ENCODE data around the gene DLK1.

DLK1 gene

DNA sequence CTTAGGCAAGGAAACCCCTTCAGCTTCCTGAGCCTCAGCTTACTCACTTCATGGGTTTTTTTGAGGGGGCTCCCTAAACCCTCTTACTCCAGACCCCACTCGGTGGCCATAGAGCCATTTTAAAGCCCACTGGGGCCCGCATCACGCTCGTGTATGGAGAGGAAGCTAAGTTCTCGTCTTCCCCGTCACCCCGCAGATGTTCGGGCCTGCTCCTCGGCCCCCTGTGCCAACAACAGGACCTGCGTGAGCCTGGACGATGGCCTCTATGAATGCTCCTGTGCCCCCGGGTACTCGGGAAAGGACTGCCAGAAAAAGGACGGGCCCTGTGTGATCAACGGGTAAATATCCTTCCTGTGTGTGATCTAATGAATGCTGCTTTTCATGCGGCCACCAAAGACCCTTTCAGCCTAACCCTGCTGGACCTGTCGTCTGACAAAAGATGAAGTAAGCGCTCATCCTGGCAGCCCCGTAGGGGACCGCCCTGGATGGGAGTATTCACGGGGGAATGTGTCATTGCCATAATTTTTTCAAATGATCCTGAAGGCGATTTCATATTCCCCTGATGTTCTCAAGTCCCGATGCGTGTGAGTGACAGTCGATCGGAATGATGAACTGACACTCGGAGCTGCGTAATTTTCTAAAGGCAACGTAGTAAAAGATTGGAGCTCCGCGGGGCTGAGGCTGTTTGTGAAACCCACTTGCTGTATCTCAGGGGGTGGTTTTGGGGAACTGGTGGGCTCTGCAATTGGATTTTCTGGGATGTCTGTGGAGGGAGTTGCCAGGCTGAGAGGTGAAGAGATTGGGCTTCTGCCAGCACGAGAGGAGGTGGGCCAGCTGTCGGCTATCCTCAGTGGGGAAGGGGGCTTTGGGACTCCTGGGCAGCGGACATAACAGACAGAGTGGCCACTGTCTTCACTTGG lies 5.4 kb downstream of the DLK1 start:
- Histone ChIP-seq H3K27me3 (replicated peaks) (peaks cover 14% of the 10 kb centered on the region), H3K27ac (no peak overlapping the region), H3K36me3 (replicated peaks) (no peaks in the 10 kb centered on the region), H3K4me3 (ENCODE audit: low read depth, low read length) (no peak overlapping the region)
- in situ Hi-C loops (cut with HindIII; ENCODE audit: low pct_ligation_motif_present, low sequenced_read_pairs): no loop called here
- TF ChIP-seq, protein P1, sequence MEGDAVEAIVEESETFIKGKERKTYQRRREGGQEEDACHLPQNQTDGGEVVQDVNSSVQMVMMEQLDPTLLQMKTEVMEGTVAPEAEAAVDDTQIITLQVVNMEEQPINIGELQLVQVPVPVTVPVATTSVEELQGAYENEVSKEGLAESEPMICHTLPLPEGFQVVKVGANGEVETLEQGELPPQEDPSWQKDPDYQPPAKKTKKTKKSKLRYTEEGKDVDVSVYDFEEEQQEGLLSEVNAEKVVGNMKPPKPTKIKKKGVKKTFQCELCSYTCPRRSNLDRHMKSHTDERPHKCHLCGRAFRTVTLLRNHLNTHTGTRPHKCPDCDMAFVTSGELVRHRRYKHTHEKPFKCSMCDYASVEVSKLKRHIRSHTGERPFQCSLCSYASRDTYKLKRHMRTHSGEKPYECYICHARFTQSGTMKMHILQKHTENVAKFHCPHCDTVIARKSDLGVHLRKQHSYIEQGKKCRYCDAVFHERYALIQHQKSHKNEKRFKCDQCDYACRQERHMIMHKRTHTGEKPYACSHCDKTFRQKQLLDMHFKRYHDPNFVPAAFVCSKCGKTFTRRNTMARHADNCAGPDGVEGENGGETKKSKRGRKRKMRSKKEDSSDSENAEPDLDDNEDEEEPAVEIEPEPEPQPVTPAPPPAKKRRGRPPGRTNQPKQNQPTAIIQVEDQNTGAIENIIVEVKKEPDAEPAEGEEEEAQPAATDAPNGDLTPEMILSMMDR (IDR thresholded peaks at IDR 0.05; ENCODE audit: low read depth, low read length, missing control alignments): no peak
- no peak for DNase-seq

DNA sequence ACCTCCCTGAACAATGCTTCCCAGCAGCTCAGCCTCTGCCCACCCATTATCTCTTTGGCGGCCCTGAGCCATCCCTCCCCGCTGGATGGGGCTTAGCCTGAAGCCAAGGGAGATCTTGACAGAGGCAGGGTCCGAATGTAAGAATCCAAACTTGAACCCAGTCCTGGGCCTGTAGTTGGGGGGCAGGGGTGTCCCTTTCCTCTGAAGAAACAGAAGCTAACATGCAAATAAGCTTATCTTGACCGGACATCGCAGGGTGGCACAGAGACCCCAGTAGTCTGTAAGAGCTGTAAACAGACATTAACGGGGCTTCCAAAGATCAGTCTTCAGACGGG lies 6.0 kb downstream of the DLK1 start:
- in situ Hi-C loops (cut with HindIII; ENCODE audit: low pct_ligation_motif_present, low sequenced_read_pairs): no loop called here
- DNase-seq: no peak
- TF ChIP-seq, protein P1 (IDR thresholded peaks at IDR 0.05; ENCODE audit: low read depth, low read length, missing control alignments): no peak
- Histone ChIP-seq H3K27me3 (replicated peaks) (peaks cover 8% of the 10 kb centered on the region), H3K27ac (no peak overlapping the region), H3K36me3 (replicated peaks) (no peaks in the 10 kb centered on the region), H3K4me3 (ENCODE audit: low read depth, low read length) (no peak overlapping the region)

DNA sequence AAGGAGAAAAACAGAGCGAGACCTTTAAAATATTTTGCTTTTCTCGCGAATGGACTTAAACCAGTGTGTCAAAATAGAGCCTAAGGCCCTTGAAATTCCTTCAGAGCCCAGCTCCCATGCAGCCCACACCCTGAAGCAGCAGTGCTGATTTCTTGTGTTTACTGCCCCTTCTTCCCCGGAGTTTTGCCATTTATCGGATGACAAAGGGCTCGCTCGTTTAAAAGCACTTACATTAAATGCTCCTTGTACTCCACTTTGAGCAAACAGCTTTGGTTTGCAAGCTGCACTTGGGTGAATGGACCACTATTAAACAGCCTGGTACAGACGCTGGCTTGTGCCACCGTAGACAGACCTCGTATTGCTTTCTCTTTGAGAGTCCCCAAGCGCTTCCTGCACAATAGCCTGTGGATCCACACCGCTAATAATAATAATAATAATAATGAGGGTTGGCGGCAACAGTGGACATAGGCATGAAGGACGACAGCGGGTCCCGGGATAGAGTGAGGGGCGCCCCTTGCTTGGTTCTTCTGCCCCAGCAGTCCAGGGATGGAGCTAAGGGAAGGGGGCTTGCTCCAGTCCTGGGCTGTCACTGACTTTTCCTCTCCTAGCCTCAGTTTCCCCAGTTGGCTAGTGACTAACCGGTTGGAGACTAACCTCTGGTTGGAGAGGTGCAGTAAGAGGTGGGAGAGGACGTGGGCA lies 6.6 kb downstream of the DLK1 start:
- Histone ChIP-seq H3K36me3 (replicated peaks) (no peaks in the 10 kb centered on the region), H3K27ac (no peak overlapping the region), H3K27me3 (replicated peaks) (peaks cover 3% of the 10 kb centered on the region), H3K4me3 (ENCODE audit: low read depth, low read length) (no peak overlapping the region)
- DNase-seq: no peak
- TF ChIP-seq, protein P1 (IDR thresholded peaks at IDR 0.05; ENCODE audit: low read depth, low read length, missing control alignments): no peak
- in situ Hi-C loops (cut with HindIII; ENCODE audit: low pct_ligation_motif_present, low sequenced_read_pairs): no loop called here

DNA sequence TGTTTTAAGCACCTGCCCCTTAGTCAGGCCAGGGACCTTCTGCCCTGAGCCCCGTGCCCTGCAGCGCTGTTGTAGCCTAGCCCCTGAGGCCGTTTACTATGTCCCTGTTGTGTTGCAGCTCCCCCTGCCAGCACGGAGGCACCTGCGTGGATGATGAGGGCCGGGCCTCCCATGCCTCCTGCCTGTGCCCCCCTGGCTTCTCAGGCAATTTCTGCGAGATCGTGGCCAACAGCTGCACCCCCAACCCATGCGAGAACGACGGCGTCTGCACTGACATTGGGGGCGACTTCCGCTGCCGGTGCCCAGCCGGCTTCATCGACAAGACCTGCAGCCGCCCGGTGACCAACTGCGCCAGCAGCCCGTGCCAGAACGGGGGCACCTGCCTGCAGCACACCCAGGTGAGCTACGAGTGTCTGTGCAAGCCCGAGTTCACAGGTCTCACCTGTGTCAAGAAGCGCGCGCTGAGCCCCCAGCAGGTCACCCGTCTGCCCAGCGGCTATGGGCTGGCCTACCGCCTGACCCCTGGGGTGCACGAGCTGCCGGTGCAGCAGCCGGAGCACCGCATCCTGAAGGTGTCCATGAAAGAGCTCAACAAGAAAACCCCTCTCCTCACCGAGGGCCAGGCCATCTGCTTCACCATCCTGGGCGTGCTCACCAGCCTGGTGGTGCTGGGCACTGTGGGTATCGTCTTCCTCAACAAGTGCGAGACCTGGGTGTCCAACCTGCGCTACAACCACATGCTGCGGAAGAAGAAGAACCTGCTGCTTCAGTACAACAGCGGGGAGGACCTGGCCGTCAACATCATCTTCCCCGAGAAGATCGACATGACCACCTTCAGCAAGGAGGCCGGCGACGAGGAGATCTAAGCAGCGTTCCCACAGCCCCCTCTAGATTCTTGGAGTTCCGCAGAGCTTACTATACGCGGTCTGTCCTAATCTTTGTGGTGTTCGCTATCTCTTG lies 7.6 kb downstream of the DLK1 start:
- H3K36me3 ChIP-seq (replicated peaks): no peaks in the 10 kb centered on the region
- no peaks in the 10 kb centered on the region for H3K27me3 ChIP-seq (replicated peaks)
- TF ChIP-seq, protein P1 (IDR thresholded peaks at IDR 0.05; ENCODE audit: low read depth, low read length, missing control alignments): no peak
- no peak overlapping the region for H3K27ac ChIP-seq
- H3K4me3 ChIP-seq (ENCODE audit: low read depth, low read length): no peak overlapping the region
- no peak for DNase-seq
- in situ Hi-C loops (cut with HindIII; ENCODE audit: low pct_ligation_motif_present, low sequenced_read_pairs): no loop called here

DNA sequence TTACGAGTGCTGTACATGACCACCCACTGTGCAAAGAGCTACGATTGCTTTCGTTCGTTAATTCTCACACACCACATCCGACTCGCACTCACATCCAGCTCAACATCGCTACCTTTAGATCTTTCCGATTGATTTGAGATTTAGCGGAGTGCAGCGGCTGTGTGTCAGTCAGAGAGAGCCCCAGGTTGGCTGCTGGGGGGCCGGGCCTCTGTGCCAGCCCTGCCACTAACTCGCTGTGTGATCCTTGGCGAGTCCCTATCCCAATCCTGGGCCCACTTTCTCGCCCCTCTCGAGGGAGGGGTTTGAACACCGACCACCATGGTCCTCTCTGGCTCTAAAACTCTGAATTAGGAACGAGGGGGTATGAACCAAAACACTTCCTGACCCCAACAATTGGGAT lies 8.6 kb downstream of the DLK1 start:
- no peak overlapping the region for H3K4me3 ChIP-seq (ENCODE audit: low read depth, low read length)
- no peak overlapping the region for H3K27ac ChIP-seq
- in situ Hi-C loops (cut with HindIII; ENCODE audit: low pct_ligation_motif_present, low sequenced_read_pairs): no loop called here
- TF ChIP-seq, protein P1 (IDR thresholded peaks at IDR 0.05; ENCODE audit: low read depth, low read length, missing control alignments): no peak
- no peaks in the 10 kb centered on the region for H3K27me3 ChIP-seq (replicated peaks)
- DNase-seq: no peak
- H3K36me3 ChIP-seq (replicated peaks): no peaks in the 10 kb centered on the region
